Smooth muscle cell (in vitro differentiated cells): ENCODE results near the gene NCAPD3. TPM values are rescaled to one million over a fixed set of nuclear protein-coding genes. Genes with fewer than 3 reads are reported as not detected.

Experiments used
- DNase-seq: peaks from one replicate; lab custom pipeline; 2025; ENCODE audit not compliant: unreplicated experiment; lab: John Stamatoyannopoulos, UW
- H2AFZ ChIP-seq: fragments of 200-600 bp; sonication (generic); 2 replicates; pipeline ENCODE4 v1.6.0; 2016; ENCODE audit warnings: antibody characterized with exemption, low read depth, mild to moderate bottlenecking
- H3F3A ChIP-seq: fragments of 200-600 bp; sonication (generic); 2 replicates; pipeline ENCODE4 v1.6.0; 2017; ENCODE audit warnings: antibody characterized with exemption, low read depth
- H3K27ac ChIP-seq: fragments of 200-600 bp; sonication (generic); 2 replicates; pipeline ENCODE4 v1.5.1; 2016; ENCODE audit warnings: low read depth, mild to moderate bottlenecking
- H3K27me3 ChIP-seq: fragments of 200-600 bp; sonication (generic); 2 replicates; pipeline ENCODE4 v1.6.1; 2016; ENCODE audit warnings: low read depth, mild to moderate bottlenecking
- H3K36me3 ChIP-seq: fragments of 200-600 bp; sonication (generic); 2 replicates; pipeline ENCODE4 v1.5.1; 2016; ENCODE audit warnings: low read depth
- H3K4me1 ChIP-seq: fragments of 200-600 bp; sonication (generic); 2 replicates; pipeline ENCODE4 v1.5.1; 2016; ENCODE audit warnings: low read depth
- H3K4me2 ChIP-seq: fragments of 200-600 bp; sonication (generic); 2 replicates; pipeline ENCODE4 v1.6.0; 2016; ENCODE audit warnings: mild to moderate bottlenecking
- H3K4me3 ChIP-seq: fragments of 200-600 bp; sonication (generic); 2 replicates; pipeline ENCODE4 v1.5.1; 2016; ENCODE audit warnings: mild to moderate bottlenecking
- H3K79me2 ChIP-seq: fragments of 200-600 bp; sonication (generic); 2 replicates; pipeline ENCODE4 v1.6.0; 2016; ENCODE audit warnings: low read depth, mild to moderate bottlenecking
- H3K9ac ChIP-seq: fragments of 200-600 bp; sonication (generic); 2 replicates; pipeline ENCODE4 v1.6.0; 2016; ENCODE audit warnings: low read depth
- H3K9me3 ChIP-seq: fragments of 200-600 bp; sonication (generic); replicated peaks from 2 replicates; pipeline ENCODE4 v1.5.1; 2016; ENCODE audit warnings: low read depth
- H4K20me1 ChIP-seq: fragments of 200-600 bp; sonication (generic); 2 replicates; pipeline ENCODE4 v1.6.0; 2016; ENCODE audit warnings: low read depth
- CTCF ChIP-seq: fragments of 200-600 bp; sonication (generic); IDR thresholded peaks from 2 replicates; pipeline ENCODE4 v1.5.1; 2017; ENCODE audit warnings: borderline replicate concordance, mild to moderate bottlenecking, antibody characterized with exemption; ENCODE audit not compliant: insufficient read depth, poor library complexity, severe bottlenecking
- WGBS: methylation state at CpG from one replicate; pipeline ENCODE4 v1.1.7; 2016; ENCODE audit warnings: low lambda C conversion rate; 5-methylcytosine and 5-hydroxymethylcytosine counted together
- polyA plus RNA-seq: library from polyadenylated mRNA; unstranded; fragments of >200 nt; fragmentation: Nextera tagmentation; extraction: Ambion mirVana; gene quantifications from 2 replicates; pipeline ENCODE4 v1.2.1, GENCODE V29; 2016
- total RNA-seq: library from RNA; depleted of rRNA; stranded (reverse); fragments of >200 nt; gene quantifications from 2 replicates; pipeline ENCODE4 v1.2.3, GENCODE V29; 2014

Gene NCAPD3
- total and polyA plus RNA-seq, 2 experiments from 2014 or later: 6.6 to 11.0 TPM

- Histone ChIP-seq H3K9ac (no peak overlapping the region), H2AFZ (no peak overlapping the region), H3K4me2 (no peak overlapping the region), H4K20me1 (peaks cover 44% of the 10 kb centered on the region), H3K9me3 (no peaks in the 10 kb centered on the region), H3K27ac (no peak overlapping the region), H3K27me3 (no peaks in the 10 kb centered on the region), H3K79me2 (no peaks in the 10 kb centered on the region), H3K4me1 (no peaks in the 10 kb centered on the region), H3K4me3 (no peak overlapping the region), H3F3A (no peaks in the 10 kb centered on the region), H3K36me3 (no peaks in the 10 kb centered on the region)
- DNase-seq: no peak
- 80% methylated on average over 5 of the region's 5 CpGs for WGBS
- no peak for TF ChIP-seq CTCF
Measured at GRCh38 chr11:134144744-134145143, 79.0 kb downstream of the NCAPD3 start.

DNA sequence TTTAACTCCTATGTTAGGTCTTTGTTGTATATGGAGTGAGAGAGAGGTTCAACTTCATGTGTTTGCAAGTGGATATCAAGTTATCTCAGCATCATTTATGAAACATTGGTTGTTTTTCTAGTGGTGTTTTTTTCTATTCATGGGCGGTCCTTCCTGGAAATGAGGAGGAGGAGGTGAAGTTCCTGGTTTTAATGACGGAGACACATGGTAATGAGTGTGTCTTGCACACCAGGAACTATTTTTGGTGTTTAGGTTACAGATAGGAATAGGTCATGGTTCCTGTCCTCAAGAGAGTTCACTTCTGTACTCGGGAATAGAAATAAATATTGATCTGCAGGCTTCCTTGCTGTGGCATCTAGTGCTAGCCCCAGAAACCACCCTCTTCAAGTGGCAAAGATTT lies 80.0 kb downstream of the NCAPD3 start:
- Histone ChIP-seq H3F3A (no peaks in the 10 kb centered on the region), H4K20me1 (peaks cover 48% of the 10 kb centered on the region), H3K4me1 (no peaks in the 10 kb centered on the region), H3K4me3 (no peak overlapping the region), H3K9me3 (no peaks in the 10 kb centered on the region), H3K27ac (no peak overlapping the region), H3K27me3 (no peaks in the 10 kb centered on the region), H3K4me2 (no peak overlapping the region), H3K9ac (no peak overlapping the region), H3K36me3 (no peaks in the 10 kb centered on the region), H2AFZ (no peak overlapping the region), H3K79me2 (no peaks in the 10 kb centered on the region)
- TF ChIP-seq CTCF: no peak
- no peak for DNase-seq
- 96% methylated on average over 3 of the region's 3 CpGs for WGBS

- H3K27ac ChIP-seq: no peak overlapping the region
Measured at GRCh38 chr11:134142536-134142935, 81.2 kb downstream of the NCAPD3 start.

More at GRCh38 chr11:134142536-134142935, 81.2 kb downstream of the NCAPD3 start:
- H3K9ac ChIP-seq: no peak overlapping the region
- DNase-seq: no peak
- H3K4me2 ChIP-seq: no peak overlapping the region
- H3F3A ChIP-seq: no peaks in the 10 kb centered on the region
- no peaks in the 10 kb centered on the region for H3K9me3 ChIP-seq
- no peak for TF ChIP-seq CTCF
- H3K27me3 ChIP-seq: no peaks in the 10 kb centered on the region
- H4K20me1 ChIP-seq: peaks cover 57% of the 10 kb centered on the region
- no peaks in the 10 kb centered on the region for H3K4me1 ChIP-seq
- no peaks in the 10 kb centered on the region for H3K79me2 ChIP-seq
- no peak overlapping the region for H2AFZ ChIP-seq
- H3K4me3 ChIP-seq: no peak overlapping the region
- H3K36me3 ChIP-seq: no peaks in the 10 kb centered on the region
- 82% methylated on average over 6 of the region's 6 CpGs for WGBS
